ENCODE results near the gene LDLRAD4.

DNA sequence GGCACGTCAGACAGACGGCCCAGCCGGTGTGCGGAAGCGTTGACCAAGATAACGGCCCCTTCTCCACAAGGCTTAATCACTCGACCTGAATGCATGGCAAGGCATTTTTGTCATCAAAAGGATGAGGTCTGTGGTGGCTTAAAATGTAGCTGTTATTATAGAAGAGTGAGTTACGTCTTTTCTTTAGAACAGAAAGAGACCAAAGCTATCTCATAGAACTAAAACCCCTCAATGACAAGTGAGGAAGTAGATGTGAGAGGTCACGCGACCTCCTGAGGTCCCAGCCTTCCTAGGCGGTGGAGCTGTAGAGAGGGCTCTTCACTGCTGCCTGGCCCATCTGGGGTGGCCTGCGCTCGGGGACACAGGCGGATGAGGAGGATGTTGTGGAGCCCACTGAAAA, 75.7 kb downstream of the LDLRAD4 start:
- TF ChIP-seq, protein P1, sequence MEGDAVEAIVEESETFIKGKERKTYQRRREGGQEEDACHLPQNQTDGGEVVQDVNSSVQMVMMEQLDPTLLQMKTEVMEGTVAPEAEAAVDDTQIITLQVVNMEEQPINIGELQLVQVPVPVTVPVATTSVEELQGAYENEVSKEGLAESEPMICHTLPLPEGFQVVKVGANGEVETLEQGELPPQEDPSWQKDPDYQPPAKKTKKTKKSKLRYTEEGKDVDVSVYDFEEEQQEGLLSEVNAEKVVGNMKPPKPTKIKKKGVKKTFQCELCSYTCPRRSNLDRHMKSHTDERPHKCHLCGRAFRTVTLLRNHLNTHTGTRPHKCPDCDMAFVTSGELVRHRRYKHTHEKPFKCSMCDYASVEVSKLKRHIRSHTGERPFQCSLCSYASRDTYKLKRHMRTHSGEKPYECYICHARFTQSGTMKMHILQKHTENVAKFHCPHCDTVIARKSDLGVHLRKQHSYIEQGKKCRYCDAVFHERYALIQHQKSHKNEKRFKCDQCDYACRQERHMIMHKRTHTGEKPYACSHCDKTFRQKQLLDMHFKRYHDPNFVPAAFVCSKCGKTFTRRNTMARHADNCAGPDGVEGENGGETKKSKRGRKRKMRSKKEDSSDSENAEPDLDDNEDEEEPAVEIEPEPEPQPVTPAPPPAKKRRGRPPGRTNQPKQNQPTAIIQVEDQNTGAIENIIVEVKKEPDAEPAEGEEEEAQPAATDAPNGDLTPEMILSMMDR (IDR thresholded peaks at IDR 0.05) = no peak
- TF ChIP-seq EP300 (IDR thresholded peaks at IDR 0.05) = no peak

Data from tibial nerve (tissue), 4 donors.